AG04450 (cell line): ENCODE results near the gene SIN3B. TPM values are rescaled to one million over a fixed set of nuclear protein-coding genes. Genes with fewer than 3 reads are reported as not detected.

Experiments
- CTCF ChIA-PET: fragments of 300-600, 350-600 bp; formaldehyde crosslinking; extraction: SDS; loops from one replicate; lab custom pipeline; 2022; ENCODE audit warnings: antibody characterized with exemption, inconsistent platforms; lab: Charles Lee
- POLR2A ChIA-PET: fragments of 350-600 bp; formaldehyde crosslinking; extraction: SDS; loops from one replicate; lab custom pipeline; 2021; ENCODE audit warnings: antibody characterized with exemption, inconsistent platforms; lab: Yijun Ruan, JAX
- DNase-seq: peaks from one replicate; pipeline ENCODE4 v3.0.0-alpha.2; 2011; ENCODE audit warnings: low read depth, low spot score
- H3K27ac ChIP-seq: one replicate; pipeline ENCODE4 v1.5.1; 2012; ENCODE audit warnings: low read depth, low read length, control low read depth
- H3K27me3 ChIP-seq: one replicate; pipeline ENCODE4 v1.6.0; 2012; ENCODE audit warnings: low read length; ENCODE audit not compliant: control insufficient read depth, insufficient read depth
- H3K4me3 ChIP-seq: 2 replicates; pipeline ENCODE4 v1.5.1; 2011; ENCODE audit warnings: mild to moderate bottlenecking, low read depth, low read length, control low read depth
- H3K9me3 ChIP-seq: 2 replicates; pipeline ENCODE4 v1.5.1; 2012; ENCODE audit warnings: low read length; ENCODE audit not compliant: control insufficient read depth, insufficient read depth
- CTCF ChIP-seq: IDR thresholded peaks from 2 replicates; pipeline ENCODE4 v1.5.1; 2011; ENCODE audit warnings: low read depth, low read length, control low read depth, inconsistent platforms
- polyA plus RNA-seq: library from polyadenylated mRNA; depleted of rRNA; stranded (reverse); fragments of >200 nt; gene quantifications from 2 replicates; pipeline ENCODE4 v1.2.3, GENCODE V29; 2011

The SIN3B gene
- polyA plus RNA-seq, 1 experiment = 18.8 TPM

GRCh38 chr19:16897029-16897855 lies 68.0 kb downstream of the SIN3B start:
- ChIA-PET CTCF (interaction anchor here (0.6 kb wide), 1 partner anchor 1308 kb away, joined by 3 read pairs; no protein-coding TSS in a partner anchor), POLR2A (no interaction called here)
- TF ChIP-seq CTCF = no peak
- Histone ChIP-seq H3K9me3 (peaks cover 5% of the 10 kb centered on the region; the same call in 1 of the 2 replicates), H3K4me3 (peak overlapping the region; percentile 61), H3K27me3 (peaks cover 10% of the 10 kb centered on the region), H3K27ac (no peak overlapping the region)
- peak; percentile 87 for DNase-seq

- H3K27ac ChIP-seq = no peak overlapping the region
- CTCF ChIA-PET = interaction anchor here (0.6 kb wide), 1 partner anchor 1307 kb away, joined by 3 read pairs; no protein-coding TSS in a partner anchor
- DNase-seq = no peak
Observed at GRCh38 chr19:16897856-16898161, 68.6 kb downstream of the SIN3B start.

GRCh38 chr19:16898361-16899015 lies 69.3 kb downstream of the SIN3B start:
- Histone ChIP-seq H3K27me3 (peaks cover 8% of the 10 kb centered on the region), H3K27ac (no peak overlapping the region), H3K4me3 (no peak overlapping the region), H3K9me3 (peaks cover 5% of the 10 kb centered on the region; the same call in 1 of the 2 replicates)
- TF ChIP-seq CTCF = no peak
- POLR2A ChIA-PET = no interaction called here
- no peak for DNase-seq
- CTCF ChIA-PET = no interaction called here

More at GRCh38 chr19:16897856-16898161, 68.6 kb downstream of the SIN3B start:
- POLR2A ChIA-PET = no interaction called here
- Histone ChIP-seq H3K27me3 (peaks cover 10% of the 10 kb centered on the region), H3K4me3 (peak overlapping the region; percentile 61), H3K9me3 (peaks cover 5% of the 10 kb centered on the region; the same call in 1 of the 2 replicates)
- TF ChIP-seq CTCF = no peak

- ChIA-PET POLR2A (no interaction called here), CTCF (no interaction called here)
- TF ChIP-seq CTCF = peak; percentile 57
- Histone ChIP-seq H3K4me3 (no peak overlapping the region), H3K9me3 (peaks cover 5% of the 10 kb centered on the region; the same call in 1 of the 2 replicates), H3K27ac (no peak overlapping the region), H3K27me3 (peaks cover 8% of the 10 kb centered on the region)
- no peak for DNase-seq
Observed at GRCh38 chr19:16899566-16900075, 70.4 kb downstream of the SIN3B start.
